NCI-H146 treated with DMSO at 0.1 percent for 48 hours (cell line): ENCODE results near the gene GPRC5A.

Source experiments
- DNase-seq: peaks from one replicate; lab custom pipeline; 2025; ENCODE audit not compliant: unreplicated experiment; lab: John Stamatoyannopoulos, UW

The GPRC5A gene

DNA sequence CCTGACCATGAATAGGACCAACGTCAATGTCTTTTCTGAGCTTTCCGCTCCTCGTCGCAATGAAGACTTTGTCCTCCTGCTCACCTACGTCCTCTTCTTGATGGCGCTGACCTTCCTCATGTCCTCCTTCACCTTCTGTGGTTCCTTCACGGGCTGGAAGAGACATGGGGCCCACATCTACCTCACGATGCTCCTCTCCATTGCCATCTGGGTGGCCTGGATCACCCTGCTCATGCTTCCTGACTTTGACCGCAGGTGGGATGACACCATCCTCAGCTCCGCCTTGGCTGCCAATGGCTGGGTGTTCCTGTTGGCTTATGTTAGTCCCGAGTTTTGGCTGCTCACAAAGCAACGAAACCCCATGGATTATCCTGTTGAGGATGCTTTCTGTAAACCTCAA is 17.3 kb downstream of the GPRC5A start:
- DNase-seq: no peak

DNA sequence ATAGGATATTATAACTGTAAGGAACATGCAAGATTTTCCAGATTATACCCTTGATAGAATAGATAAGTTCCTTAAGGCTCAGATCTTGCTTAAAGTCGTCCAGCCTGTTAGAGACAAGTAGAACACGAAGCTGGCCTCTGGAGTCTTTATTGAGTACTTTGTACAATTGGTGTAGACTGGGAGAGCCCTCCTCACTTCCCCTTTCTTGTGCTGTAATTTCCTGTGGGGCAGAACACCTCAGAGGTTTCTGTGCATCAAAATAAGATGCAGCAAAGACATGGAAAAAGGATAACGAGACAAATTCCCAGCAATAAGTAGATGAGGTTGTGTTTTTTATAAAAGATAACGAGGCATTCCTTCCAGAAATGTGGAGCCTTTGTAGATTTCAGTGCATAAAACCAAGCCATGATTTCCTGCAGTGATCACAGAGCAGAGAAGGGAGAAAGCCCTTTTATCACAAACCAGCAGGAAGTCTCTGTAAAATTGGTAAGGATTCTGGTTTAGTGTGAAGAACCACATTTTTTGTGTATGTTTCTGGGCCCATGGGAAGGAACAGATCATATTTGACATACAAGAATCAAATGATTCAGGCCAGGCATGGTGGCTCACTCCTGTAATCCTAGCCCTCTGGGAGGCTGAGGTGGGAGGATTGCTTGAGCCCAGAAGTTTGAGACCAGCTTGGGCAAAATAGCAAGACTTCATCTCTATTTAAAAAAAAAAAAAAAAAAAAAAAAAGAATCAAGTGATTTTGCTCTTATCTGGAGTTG is 18.0 kb downstream of the GPRC5A start:
- no peak for DNase-seq

DNA sequence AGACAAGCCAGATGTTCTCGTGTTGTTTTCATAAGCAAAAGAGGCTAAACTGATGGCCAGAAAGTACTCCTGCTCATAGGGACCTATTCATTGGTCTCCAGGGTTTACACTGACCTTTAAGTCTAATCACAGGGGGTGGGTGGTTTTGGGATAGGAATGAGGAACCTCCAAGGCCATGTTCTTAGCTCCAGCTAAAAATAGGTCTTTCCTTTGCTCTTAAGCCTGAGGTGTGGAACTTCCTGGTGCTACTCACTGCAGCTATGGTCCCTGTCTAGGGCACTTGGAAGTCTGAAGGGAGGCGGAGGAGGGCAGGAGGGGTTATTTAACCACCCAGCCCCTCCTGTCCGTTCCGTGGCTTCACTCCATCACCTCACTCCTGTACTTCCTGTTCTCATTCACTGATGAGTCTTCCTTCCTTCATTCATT is 18.6 kb downstream of the GPRC5A start:
- DNase-seq: no peak

DNA sequence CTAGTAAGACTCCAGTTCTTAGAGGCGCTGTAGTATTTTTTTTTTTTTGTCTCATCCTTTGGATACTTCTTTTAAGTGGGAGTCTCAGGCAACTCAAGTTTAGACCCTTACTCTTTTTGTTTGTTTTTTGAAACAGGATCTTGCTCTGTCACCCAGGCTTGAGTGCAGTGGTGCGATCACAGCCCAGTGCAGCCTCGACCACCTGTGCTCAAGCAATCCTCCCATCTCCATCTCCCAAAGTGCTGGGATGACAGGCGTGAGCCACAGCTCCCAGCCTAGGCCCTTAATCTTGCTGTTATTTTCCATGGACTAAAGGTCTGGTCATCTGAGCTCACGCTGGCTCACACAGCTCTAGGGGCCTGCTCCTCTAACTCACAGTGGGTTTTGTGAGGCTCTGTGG is 21.3 kb downstream of the GPRC5A start:
- DNase-seq: no peak

DNA sequence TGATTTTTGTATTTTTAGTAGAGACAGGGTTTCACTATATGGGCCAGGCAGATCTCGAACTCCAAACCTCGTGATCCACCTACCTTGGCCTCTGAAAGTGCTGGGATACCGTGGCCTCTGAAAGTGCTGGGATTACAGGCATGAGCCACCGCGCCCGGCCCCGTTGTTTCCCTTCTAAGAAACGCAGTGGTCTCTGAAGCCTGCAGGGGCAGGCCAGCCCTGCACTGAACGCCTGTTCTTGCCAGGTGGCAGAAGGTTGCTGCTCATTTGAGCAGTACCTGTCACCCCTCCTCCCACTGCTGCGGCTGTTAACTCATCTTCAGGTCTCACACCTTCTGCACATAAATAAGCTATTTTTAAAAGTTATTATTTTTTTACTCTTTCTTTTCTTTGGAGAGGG is 24.3 kb downstream of the GPRC5A start:
- no peak for DNase-seq

DNA sequence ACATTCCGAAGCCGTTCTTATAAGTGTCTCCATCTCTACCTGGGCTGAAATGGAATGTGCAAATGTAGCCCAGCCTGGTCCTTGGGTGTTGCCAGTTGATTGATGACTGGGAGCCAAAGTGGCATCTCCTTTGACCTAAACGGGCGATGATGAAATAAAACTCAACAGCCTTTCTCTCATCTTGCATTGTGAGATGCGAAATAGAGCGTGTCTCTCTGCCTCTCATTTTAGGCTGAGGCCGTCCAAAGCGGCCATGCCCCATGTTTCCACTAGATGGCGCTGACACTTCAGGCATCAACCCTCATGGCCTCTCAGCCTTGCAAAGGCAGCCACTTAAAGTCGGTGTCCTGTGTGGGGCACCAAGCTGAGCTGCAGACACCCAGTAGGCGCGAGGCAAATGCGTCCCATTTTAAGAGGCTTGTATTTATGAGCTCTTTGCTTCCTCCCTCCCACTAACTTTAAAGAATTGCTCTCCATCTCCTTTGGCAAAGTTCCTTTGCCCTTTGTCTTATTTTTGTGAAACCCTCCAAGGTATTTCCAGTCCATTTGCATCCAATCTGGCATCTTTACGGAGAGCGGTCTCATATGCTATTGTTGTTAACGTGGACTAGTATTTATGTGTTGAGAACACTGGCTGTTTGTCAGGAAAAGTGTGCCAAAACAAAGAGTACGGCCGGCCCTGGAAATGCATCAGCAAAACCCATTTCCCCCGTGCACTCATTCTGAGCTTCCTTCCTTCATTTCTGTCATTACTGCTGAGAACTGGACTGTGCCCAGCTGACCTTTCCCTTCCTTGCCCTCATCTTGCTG is 25.0 kb downstream of the GPRC5A start:
- peak; percentile 40 for DNase-seq

DNA sequence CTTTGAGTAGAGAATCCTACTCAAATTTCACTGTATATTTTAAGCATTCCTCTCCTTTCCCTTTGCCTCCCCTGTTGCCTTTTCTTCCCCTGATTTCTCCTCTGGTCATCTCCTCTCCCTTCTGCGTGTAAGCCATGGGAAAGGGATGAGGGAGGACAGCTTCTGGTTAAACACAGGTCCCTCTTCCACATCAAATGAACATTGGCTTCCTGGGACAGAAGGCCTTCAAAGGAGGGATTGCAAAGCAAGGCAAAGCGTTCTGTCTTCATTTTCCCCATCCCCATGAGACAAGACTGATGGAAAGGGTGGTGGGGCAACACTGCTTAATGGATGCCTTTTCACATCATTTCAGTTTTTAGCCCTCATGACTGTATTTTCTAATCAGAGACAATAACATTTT is 26.2 kb downstream of the GPRC5A start:
- no peak for DNase-seq

DNA sequence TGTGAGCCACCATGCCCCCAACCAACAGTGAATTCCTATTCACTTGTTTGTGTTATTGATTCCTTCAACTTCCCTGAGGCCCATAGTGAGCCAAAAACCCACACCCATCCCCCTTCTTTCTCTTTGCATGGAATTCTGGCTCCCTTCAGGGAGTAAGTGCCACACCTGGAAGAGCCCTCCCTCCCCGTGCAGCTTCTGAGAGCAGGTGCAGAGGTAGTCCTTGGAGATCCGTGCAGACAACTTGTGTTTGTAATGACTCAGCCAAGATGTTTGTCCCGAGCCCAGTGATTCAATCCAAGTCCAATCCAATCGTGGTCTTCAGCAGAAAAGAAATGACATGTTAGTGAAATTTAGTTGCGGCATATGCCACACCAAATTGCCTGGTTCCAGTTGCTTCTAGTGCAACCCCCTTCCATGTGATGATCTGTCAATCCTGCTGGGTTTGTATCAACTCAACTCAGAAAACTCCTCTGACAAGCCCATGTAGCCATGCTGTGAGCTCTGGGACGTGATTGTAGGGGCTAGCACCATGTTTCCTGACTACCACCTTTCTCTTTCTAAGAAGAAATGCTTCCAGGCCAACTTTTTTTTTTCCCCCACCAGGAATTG is 27.5 kb downstream of the GPRC5A start:
- no peak for DNase-seq

DNA sequence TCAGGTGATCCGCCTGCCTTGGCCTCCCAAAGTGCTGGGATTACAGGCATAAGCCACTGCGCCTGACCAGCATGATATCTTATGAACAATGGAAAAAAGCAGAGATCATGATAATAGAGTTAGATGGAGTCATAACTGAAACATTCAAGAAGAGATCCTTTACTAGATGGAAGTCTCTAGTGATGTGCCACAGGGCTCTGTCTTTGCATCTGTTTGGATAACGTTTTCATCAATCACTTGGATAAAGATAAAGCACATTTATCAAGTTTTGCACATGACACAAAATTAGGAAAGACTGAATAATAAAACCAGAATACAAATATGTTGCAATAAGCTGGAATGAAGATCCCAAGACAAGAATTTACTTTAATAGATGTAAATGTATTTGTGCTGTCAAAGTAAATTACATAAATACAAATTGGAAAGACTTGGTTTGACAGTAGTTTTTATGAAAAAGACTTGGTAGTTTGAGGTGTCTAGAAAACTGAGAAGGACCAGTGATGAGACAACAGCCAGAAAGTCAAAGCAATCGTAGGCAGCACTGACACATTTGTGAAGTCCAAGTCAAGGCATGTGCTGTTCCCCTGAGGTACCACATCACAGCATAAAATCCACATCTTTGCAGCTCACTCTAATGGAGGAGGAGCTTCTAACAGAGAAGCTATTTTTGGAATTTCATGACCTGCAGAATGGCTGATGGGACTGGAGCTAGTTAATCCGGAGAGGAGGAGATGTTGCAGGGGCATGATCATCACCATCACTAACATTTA is 28.5 kb downstream of the GPRC5A start:
- no peak for DNase-seq

DNA sequence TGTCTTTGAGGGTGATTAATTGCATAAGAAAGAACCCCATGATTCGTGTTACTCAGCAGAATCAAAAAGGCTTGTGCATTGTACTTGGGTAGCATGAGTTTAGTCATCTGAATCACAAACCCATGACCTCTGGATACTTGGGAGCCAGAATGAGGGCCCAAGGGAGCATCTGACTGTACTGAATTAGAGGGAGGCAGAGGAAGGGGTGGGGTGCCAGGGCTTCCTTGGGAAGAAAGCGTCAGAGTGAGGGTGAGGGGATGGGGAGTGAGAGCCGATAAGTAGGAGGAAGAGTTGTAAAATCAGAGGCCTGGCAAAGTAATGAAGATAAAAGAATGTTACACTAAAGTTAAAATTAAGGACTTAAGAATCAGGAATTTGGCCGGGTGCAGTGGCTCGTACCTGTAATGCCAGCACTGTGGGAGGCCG is 30.8 kb downstream of the GPRC5A start:
- no peak for DNase-seq

DNA sequence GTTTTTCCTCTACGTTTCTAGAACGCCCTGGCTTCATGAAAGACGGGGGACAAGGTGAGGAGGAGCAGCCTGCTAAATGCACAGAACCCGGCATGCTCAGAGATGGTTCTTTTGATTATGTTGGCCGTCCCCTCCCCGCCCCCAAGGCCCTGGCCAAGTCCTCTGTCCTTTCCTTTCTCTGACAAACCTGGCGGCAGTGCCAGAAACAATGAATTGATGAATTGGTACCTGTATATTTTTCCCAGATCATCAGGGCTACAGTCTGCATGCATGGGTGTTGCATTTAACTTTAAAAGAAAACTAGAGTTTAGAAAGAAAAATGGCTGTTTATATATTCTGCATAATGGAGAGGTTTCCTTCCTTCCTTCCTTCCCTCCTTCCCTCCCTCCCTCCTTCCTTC is 31.6 kb downstream of the GPRC5A start:
- no peak for DNase-seq

DNA sequence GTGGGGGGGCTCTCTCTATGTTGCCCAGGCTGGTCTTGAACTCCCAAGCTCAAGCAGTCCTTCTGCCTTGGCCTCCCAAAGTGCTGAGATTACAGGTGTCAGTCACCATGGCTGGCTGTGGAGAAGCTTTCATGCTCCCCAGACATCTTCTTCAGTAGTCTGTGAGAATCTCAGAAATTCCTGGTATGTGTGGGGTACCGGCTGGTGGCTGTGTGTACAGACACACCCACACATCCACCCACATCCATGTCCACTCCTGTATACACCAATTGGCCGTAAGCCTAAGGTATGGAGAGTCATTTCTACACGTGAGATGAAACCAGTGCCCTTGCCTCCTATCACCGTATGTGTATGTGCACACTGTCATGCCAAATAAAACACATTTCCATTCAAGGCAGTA is 32.8 kb downstream of the GPRC5A start:
- DNase-seq: no peak

DNA sequence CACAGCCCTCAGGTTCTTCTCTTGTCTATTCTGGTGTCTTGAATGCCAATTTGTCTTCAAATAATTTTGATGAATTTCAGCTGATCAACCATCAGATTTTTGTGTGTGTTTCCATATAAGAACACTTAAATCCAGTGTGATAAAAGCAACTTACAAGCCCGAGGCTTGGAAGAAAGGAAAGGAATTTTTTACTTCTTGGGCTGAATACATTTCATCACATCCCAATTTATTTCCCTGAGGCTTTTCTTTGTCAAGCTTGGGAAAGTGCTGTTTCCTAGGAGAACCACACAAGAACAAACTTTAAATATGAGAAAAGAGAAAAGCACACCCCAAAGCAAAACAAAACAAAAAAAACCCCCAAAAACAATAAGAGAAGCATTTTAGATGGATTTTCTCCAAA is 34.0 kb downstream of the GPRC5A start:
- DNase-seq: no peak

DNA sequence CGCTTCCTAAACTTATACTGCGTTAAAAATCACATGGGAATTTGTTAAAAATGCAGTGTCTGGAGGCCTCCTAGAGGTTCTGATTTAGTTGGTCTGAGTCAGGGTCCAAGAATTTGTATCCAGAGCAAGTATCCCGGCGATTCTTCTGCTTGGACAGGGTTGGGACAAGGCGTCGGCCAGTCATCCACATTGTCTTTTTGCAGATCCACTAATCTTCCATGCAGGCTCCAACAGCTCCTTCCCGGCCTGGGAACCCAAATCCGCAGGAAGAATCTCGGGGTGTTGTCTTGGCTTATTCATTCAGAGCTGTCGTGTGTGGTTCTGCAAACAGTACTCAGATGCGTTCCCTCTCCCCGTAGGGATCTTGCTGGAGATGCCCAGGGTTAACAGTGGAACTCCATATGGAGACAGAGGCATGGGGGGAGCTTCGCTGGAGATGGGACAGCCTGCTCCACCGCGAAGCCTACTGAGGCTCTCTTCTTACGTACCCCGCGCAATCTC is 35.3 kb downstream of the GPRC5A start:
- no peak for DNase-seq

DNA sequence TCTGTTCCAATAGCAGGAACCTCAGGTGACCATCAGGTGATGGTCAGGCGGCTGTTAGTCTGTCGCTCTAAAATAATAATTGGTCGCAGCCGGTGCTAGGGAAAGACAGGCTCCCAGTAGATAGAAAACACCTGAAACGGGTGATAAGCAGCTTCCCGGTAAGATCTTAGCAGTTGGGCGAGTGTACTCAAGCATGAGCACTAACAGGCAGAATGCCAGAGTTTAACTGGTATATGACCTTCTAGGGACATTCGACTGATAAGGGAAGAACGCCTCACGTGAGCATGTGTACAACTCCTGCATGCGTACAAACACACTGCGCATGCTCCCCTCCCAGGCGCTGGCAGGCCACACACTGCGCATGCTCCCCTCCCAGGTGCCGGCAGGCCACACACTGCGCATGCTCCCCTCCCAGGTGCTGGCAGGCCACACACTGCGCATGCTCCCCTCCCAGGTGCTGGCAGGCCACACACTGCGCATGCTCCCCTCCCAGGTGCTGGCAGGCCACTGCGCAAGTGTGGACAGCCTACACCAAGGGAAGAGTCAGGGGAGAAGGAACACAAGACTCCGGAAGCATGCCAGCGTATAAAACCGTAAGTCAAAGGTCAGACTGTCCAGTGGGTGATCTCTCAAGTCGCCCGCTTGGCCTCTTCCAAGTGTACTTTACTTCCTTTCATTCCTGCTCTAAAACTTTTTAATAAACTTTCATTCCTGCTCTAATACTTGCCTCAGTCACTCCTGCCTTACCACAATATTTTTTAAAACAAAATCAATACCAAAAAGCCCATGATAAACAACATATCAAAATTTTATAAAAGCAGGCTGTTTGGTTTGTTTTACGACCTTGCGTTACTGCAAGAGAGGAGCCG is 36.1 kb downstream of the GPRC5A start:
- peak; percentile 79 for DNase-seq

DNA sequence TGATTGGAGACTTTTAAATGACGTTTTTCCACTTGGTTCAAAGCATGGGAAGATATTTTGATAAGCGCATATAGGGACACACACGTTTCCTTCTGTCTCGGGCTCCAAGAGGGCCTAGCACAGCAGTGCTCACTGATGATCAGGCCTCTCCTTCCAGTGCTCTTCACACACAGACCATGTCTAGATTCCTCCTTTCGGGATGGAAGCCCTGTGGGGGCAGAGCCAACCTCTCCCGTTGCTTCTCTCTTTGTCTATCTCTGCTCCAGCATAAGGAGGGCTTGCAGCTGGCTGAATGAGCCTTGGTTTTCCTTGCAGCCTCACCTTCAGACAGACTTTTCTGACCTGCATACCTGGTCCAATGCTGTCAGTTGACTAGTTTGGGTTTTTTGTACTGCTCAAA is 38.3 kb downstream of the GPRC5A start:
- DNase-seq: no peak

DNA sequence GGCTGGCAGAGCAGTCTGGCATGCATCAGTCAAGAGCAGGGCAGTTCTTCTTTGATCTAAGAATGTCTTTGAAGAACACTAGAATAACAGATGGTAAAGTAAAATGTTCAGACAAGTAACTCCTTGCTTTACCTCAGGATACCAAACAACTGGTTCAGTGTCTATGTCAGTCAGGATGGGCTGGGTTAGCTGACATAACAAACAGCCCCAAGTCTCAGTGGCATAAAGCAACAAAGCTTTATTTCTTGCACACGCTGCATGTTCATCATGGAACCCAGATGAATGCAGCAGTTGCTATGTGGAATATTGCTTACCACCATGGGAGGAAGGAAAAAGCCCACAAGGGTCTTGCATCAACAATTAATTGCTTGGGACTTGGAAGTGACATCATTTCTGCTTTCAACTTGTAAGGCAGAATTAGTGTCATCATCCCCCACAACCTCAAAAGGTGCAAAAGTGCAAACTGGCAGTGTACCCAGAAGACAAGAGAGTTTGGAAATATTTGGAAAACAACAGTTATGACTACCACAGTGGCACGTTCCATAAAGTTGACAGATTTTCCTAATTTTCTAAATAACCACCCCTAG is 39.4 kb downstream of the GPRC5A start:
- no peak for DNase-seq

DNA sequence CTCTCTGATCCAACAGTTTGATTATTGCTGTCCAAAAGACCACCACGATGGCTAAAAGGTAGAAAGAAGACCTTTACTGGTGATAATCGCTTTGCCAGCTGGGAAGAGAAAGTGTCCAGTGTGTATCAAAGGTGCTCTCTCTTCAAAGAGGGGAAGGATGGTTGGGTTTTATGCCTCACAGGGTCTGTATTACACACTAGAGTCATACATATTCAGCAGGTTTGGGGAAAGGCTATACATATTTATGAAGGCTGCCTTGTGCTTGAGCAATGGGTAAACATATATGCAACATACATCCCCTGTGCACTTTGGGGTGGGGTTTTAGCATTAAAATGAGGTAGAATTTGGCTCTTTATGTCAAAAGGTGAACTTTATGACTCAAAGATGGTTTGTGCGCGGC is 42.4 kb downstream of the GPRC5A start:
- DNase-seq: no peak

DNA sequence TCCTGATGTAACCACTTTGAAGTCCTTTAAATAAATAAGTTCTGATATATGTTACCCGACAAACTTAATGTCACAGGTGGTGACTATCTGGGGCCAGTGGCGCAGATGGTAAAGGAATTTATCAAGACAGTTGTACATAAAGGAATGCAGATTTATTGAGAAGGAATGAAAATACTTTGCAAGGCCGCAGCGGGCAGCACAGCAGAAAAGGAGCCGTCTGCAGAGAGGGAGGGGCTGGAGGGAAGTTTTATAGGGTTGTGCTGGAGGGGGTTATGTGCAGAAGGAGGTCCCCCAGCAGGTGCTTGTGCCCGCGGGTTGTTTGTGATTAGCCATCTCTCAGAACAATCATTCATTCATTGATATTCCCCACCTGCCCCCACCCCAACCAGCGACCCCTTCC is 43.2 kb downstream of the GPRC5A start:
- DNase-seq: no peak

DNA sequence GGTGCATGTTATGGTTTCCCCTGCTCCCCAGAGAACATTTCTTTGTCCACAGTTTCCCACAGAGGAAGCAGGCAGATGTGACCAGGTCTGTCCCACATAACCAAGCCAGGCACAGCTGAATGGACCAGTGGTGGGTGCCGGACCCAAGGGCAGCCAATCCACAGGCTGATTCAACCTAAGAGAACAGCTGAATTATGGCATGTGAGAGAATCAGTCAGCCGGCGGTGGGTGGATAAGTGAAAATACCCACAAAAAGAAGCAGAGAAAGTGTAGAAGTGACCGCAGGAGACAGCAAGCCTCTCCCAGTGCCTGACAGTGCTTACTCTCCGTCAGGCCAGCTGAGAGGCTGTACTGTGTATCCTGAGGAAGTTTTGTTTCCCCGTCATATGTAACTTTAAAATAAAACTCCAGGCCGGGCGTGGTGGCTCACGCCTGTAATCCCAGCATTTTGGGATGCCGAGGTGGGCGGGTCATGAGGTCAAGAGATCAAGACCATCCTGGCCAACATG is 45.7 kb downstream of the GPRC5A start:
- no peak for DNase-seq
